ENCODE results near the gene HPD.

HPD gene

GRCh38 chr12:121827351-121828099 is 31.1 kb downstream of the HPD start:
- no peak for DNase-seq

GRCh38 chr12:121826318-121827150 is 32.1 kb downstream of the HPD start:
- DNase-seq = no peak

GRCh38 chr12:121825041-121825523 is 33.6 kb downstream of the HPD start:
- DNase-seq = no peak

GRCh38 chr12:121823727-121824115 is 34.9 kb downstream of the HPD start:
- no peak for DNase-seq

GRCh38 chr12:121823101-121823726 is 35.4 kb downstream of the HPD start:
- DNase-seq = no peak

- DNase-seq = no peak
These were observed 36.1 kb downstream of the HPD start for GRCh38 chr12:121822393-121823100.

GRCh38 chr12:121820056-121820455 is 38.6 kb downstream of the HPD start:
- no peak for DNase-seq

- no peak for DNase-seq
These were observed 39.3 kb downstream of the HPD start for GRCh38 chr12:121819212-121819949.

GRCh38 chr12:121817648-121818043 is 41.0 kb downstream of the HPD start:
- DNase-seq = no peak

GRCh38 chr12:121816925-121817647 is 41.6 kb downstream of the HPD start:
- no peak for DNase-seq

- DNase-seq = no peak
These were observed 43.4 kb downstream of the HPD start for GRCh38 chr12:121815263-121815662.

- no peak for DNase-seq
These were observed 44.1 kb downstream of the HPD start for GRCh38 chr12:121814429-121815119.

- no peak for DNase-seq
These were observed 44.7 kb downstream of the HPD start for GRCh38 chr12:121813951-121814350.

GRCh38 chr12:121812921-121813896 is 45.5 kb downstream of the HPD start:
- no peak for DNase-seq

- DNase-seq = peak; percentile 86
These were observed 46.3 kb downstream of the HPD start for GRCh38 chr12:121812320-121812871.

GRCh38 chr12:121811434-121812319 is 47.0 kb downstream of the HPD start:
- DNase-seq = peak; percentile 91

GRCh38 chr12:121810833-121811433 is 47.7 kb downstream of the HPD start:
- no peak for DNase-seq
